ENCODE data around the gene SERINC2. TPM values are rescaled to one million over a fixed set of nuclear protein-coding genes. Genes with fewer than 3 reads are reported as not detected.

SERINC2 gene
- total and polyA plus RNA-seq, 9 donors: 0.25 to 15.2 (median 1.5) TPM; not detected in 1

DNA sequence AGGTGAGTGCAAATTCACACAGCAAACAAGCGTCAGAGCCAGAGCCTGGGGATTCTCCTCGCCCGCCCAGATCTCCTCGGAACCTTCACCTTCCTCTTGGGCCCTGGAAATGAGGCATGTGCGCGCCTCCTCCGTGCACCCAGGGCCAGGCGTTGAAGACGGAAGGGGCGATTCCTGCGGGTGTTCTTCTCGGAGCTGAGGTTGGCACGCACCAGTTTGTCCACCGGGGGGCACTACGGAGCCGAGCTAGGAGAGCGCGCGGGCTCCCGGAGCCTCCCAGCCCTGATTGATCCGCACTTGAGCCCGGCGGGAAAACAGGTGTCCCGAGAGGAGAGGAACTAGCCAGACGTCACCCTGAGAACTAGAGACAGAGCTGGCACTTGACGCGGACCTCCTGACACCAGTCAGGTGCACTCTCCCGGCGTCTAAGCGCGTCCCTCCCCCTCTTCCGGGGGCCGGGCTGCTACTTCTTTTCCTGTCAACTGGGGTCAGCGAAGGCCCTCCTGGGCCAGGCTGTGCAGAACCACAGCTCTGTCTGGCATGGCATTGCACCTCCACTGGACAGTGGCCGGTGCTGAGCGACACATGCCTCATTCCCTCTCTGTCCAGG lies 18.3 kb upstream of the SERINC2 start:
- TF ChIP-seq POLR2A (IDR thresholded peaks at IDR 0.05): no peak
- TF ChIP-seq, protein P1, sequence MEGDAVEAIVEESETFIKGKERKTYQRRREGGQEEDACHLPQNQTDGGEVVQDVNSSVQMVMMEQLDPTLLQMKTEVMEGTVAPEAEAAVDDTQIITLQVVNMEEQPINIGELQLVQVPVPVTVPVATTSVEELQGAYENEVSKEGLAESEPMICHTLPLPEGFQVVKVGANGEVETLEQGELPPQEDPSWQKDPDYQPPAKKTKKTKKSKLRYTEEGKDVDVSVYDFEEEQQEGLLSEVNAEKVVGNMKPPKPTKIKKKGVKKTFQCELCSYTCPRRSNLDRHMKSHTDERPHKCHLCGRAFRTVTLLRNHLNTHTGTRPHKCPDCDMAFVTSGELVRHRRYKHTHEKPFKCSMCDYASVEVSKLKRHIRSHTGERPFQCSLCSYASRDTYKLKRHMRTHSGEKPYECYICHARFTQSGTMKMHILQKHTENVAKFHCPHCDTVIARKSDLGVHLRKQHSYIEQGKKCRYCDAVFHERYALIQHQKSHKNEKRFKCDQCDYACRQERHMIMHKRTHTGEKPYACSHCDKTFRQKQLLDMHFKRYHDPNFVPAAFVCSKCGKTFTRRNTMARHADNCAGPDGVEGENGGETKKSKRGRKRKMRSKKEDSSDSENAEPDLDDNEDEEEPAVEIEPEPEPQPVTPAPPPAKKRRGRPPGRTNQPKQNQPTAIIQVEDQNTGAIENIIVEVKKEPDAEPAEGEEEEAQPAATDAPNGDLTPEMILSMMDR (IDR thresholded peaks at IDR 0.05): peak; percentile 69 to 86 (median 70)
- Histone ChIP-seq H3K9me3 (no peaks in the 10 kb centered on the region), H3K4me3 (peak overlapping the region; percentile 30), H3K4me1 (ENCODE audit: insufficient read depth) (peaks cover 3% of the 10 kb centered on the region), H3K27me3 (no peaks in the 10 kb centered on the region), H3K36me3 (no peaks in the 10 kb centered on the region), H3K27ac (no peak overlapping the region)
- 1 to 2% (median 2%) methylated on average over 34 to 36 of the region's 36 CpGs for WGBS, 3 donors
- intact Hi-C loops (cut with DNase I): no loop called here
- DNase-seq: peak; percentile 72 to 88 (median 83)

DNA sequence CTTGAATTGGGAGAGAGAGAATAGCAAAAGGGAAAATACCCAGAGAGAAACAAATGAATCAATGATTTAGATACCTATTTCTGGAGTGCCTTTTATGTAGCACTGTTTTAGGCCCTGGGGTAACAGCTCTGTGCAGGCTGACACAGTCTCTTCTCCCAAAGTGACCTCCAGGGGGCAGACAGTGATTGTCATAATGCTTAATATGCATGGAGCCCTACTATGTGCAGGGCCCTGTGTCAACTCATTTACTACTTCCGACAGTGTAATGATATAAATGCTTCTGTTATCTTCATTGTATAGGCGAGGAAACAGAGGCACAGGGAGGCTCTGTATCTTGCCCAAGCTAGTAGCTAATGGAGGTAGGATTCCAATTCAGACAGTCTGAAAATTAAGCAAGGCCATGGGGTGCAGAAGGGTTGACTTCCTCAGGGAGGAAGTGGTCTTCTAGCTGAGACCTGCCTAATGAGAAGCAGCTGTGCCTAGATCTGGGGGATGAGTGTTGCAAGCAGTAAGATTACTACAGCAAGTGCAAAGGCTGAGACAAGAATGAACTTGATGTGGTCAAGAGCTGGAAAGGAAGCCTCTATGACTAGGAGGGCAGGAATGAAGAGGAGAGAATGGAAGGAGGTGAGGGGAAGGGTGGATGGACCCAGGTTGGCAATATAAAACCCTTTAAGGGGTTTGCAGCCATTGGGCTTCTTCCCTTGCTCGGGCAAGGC lies 16.2 kb upstream of the SERINC2 start:
- no peak for TF ChIP-seq EP300 (IDR thresholded peaks at IDR 0.05)
- TF ChIP-seq, protein P1 (IDR thresholded peaks at IDR 0.05): no peak
- TF ChIP-seq POLR2A (IDR thresholded peaks at IDR 0.05): no peak
- WGBS, 3 donors: 93 to 99% (median 96%) methylated on average over 3 of the region's 3 CpGs
- intact Hi-C loops (cut with DNase I): no loop called here
- Histone ChIP-seq H3K9me3 (no peaks in the 10 kb centered on the region), H3K4me1 (ENCODE audit: insufficient read depth) (peaks cover 3% of the 10 kb centered on the region), H3K27me3 (no peaks in the 10 kb centered on the region), H3K36me3 (no peaks in the 10 kb centered on the region), H3K4me3 (no peak overlapping the region), H3K27ac (no peak overlapping the region)
- DNase-seq: no peak

DNA sequence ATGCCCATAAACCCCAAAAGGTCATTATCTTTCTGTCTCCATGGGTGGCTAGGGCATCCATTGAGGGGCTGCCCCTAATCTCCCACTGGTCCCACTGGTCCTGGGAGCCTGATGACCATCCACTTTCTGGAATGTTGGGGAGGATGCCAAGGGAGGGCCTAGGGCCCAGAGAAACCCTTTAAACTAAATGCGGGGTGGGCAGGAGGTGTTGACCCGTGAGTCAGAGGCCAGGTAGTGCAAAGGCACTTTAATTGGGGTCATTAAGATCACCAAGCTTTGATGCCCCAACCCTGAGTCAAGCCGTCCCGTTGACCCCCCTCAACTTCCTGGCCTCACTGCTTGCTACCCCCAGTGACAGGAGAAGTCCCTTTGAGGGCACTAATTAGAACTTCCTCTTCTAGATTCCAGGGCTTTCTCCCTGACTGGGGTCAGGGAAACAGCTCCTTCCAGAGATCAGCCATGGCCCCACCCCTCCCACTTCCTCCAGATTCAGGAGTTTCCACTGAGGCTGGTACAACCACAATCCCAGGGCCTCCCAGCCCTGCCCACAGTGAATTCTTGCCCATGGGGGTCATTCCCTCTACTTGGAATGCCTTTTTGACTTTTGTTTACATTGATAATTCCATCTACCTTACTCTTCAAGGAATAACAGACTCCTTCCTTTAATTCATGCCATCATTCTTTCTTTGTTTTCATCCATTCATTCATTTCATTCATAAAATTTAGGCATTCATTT lies 15.5 kb upstream of the SERINC2 start:
- H3K4me1 ChIP-seq (ENCODE audit: insufficient read depth): peaks cover 3% of the 10 kb centered on the region
- DNase-seq: no peak
- TF ChIP-seq, protein P1 (IDR thresholded peaks at IDR 0.05): no peak
- no peak for TF ChIP-seq EP300 (IDR thresholded peaks at IDR 0.05)
- no peak for TF ChIP-seq POLR2A (IDR thresholded peaks at IDR 0.05)
- H3K4me3 ChIP-seq: no peak overlapping the region
- 57 to 70% (median 64%) methylated on average over 4 of the region's 4 CpGs for WGBS, 3 donors
- H3K27me3 ChIP-seq: no peaks in the 10 kb centered on the region
- no peaks in the 10 kb centered on the region for H3K9me3 ChIP-seq
- H3K36me3 ChIP-seq: no peaks in the 10 kb centered on the region
- intact Hi-C loops (cut with DNase I): no loop called here
- H3K27ac ChIP-seq: no peak overlapping the region

DNA sequence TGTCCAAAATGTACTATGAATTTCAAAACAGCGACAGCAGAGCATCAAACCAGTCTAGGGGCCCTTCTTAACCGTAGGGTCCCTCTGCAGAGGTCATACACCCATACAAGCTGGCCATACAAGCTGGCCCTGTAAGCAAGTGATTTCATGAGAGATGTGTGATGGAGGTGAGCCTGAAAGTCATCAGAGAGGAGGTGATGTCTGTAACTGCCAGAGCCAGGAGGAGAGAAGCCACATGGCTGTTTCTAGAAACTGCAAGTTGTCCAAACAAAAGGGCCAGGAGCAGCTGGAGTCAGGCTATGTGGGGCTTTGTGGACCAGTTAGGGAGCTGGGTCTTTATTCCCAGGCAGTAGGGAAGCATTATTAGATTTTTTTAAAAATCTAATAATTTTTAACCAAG lies 14.8 kb upstream of the SERINC2 start:
- intact Hi-C loops (cut with DNase I): no loop called here
- 88 to 91% (median 89%) methylated on average over 2 of the region's 2 CpGs for WGBS, 3 donors
- Histone ChIP-seq H3K4me3 (no peak overlapping the region), H3K36me3 (no peaks in the 10 kb centered on the region), H3K4me1 (ENCODE audit: insufficient read depth) (peaks cover 3% of the 10 kb centered on the region), H3K9me3 (no peaks in the 10 kb centered on the region), H3K27ac (no peak overlapping the region), H3K27me3 (no peaks in the 10 kb centered on the region)
- TF ChIP-seq, protein P1 (IDR thresholded peaks at IDR 0.05): no peak
- TF ChIP-seq EP300 (IDR thresholded peaks at IDR 0.05) (no peak), POLR2A (IDR thresholded peaks at IDR 0.05) (no peak)
- DNase-seq: no peak
